Large intestine (tissue), 12 donors: ENCODE data around the gene BTG1. TPM values are rescaled to one million over a fixed set of nuclear protein-coding genes. Genes with fewer than 3 reads are reported as not detected.

ENCODE experiments used
- DNase-seq, 2 donors: peaks; one replicate each; pipeline versions ENCODE4 v3.0.0 to v3.0.0-alpha.2; 2013
- H3K27ac ChIP-seq: one replicate; pipeline ENCODE4 v1.5.1; 2013; ENCODE audit warnings: low read length
- H3K27me3 ChIP-seq: 2 replicates; pipeline ENCODE4 v1.6.1; 2013; ENCODE audit warnings: low read length; ENCODE audit not compliant: control insufficient read depth, insufficient read depth
- H3K36me3 ChIP-seq: 2 replicates; pipeline ENCODE4 v1.6.1; 2013; ENCODE audit warnings: low read length; ENCODE audit not compliant: control insufficient read depth, insufficient read depth
- H3K4me1 ChIP-seq: one replicate; pipeline ENCODE4 v1.6.1; 2013; ENCODE audit warnings: low read length; ENCODE audit not compliant: control insufficient read depth, insufficient read depth
- H3K4me3 ChIP-seq: one replicate; pipeline ENCODE4 v1.5.1; 2013; ENCODE audit warnings: low read length
- H3K9me3 ChIP-seq: one replicate; pipeline ENCODE4 v1.6.1; 2013; ENCODE audit warnings: mild to moderate bottlenecking, low read depth, low read length, moderate library complexity; ENCODE audit not compliant: control insufficient read depth
- WGBS: methylation state at CpG from one replicate; pipeline ENCODE4 v1.1.5; 2013; ENCODE audit warnings: low lambda C conversion rate; ENCODE audit not compliant: insufficient coverage; 5-methylcytosine and 5-hydroxymethylcytosine counted together
- long read RNA-seq, 11 donors: transcript quantifications; one replicate each; lab custom pipeline, GENCODE V29; 2026
- polyA plus RNA-seq: library from polyadenylated mRNA; unstranded; fragments of 120-200 nt; gene quantifications from one replicate; pipeline ENCODE4 v1.2.1, GENCODE V29; 2013

The BTG1 gene
- polyA plus RNA-seq, result 58.0 TPM
- long read RNA-seq, donor 1, full-length matches to known transcripts, result 25 of 25 reads
- long read RNA-seq, donor 1, partial matches to known transcripts, result 0 of 25 reads
- long read RNA-seq, donor 1, other reads (novel, unspliced or antisense), result 0 of 25 reads
- long read RNA-seq, donor 2, full-length matches to known transcripts, result 53 of 53 reads
- long read RNA-seq, donor 2, partial matches to known transcripts, result 0 of 53 reads
- long read RNA-seq, donor 2, other reads (novel, unspliced or antisense), result 0 of 53 reads
- long read RNA-seq, donor 3, result 0 reads
- long read RNA-seq, donor 4, full-length matches to known transcripts, result 10 of 10 reads
- long read RNA-seq, donor 4, partial matches to known transcripts, result 0 of 10 reads
- long read RNA-seq, donor 4, other reads (novel, unspliced or antisense), result 0 of 10 reads
- long read RNA-seq, donor 5, full-length matches to known transcripts, result 39 of 39 reads
- long read RNA-seq, donor 5, partial matches to known transcripts, result 0 of 39 reads
- long read RNA-seq, donor 5, other reads (novel, unspliced or antisense), result 0 of 39 reads
- long read RNA-seq, donor 6, full-length matches to known transcripts, result 105 of 105 reads
- long read RNA-seq, donor 6, partial matches to known transcripts, result 0 of 105 reads
- long read RNA-seq, donor 6, other reads (novel, unspliced or antisense), result 0 of 105 reads
- long read RNA-seq, donor 7, full-length matches to known transcripts, result 53 of 53 reads
- long read RNA-seq, donor 7, partial matches to known transcripts, result 0 of 53 reads
- long read RNA-seq, donor 7, other reads (novel, unspliced or antisense), result 0 of 53 reads
- long read RNA-seq, donor 8, full-length matches to known transcripts, result 96 of 96 reads
- long read RNA-seq, donor 8, partial matches to known transcripts, result 0 of 96 reads
- long read RNA-seq, donor 8, other reads (novel, unspliced or antisense), result 0 of 96 reads
- long read RNA-seq, donor 9, full-length matches to known transcripts, result 53 of 53 reads
- long read RNA-seq, donor 9, partial matches to known transcripts, result 0 of 53 reads
- long read RNA-seq, donor 9, other reads (novel, unspliced or antisense), result 0 of 53 reads
- long read RNA-seq, donor 10, full-length matches to known transcripts, result 89 of 89 reads
- long read RNA-seq, donor 10, partial matches to known transcripts, result 0 of 89 reads
- long read RNA-seq, donor 10, other reads (novel, unspliced or antisense), result 0 of 89 reads
- long read RNA-seq, donor 11, full-length matches to known transcripts, result 58 of 58 reads
- long read RNA-seq, donor 11, partial matches to known transcripts, result 0 of 58 reads
- long read RNA-seq, donor 11, other reads (novel, unspliced or antisense), result 0 of 58 reads

DNA sequence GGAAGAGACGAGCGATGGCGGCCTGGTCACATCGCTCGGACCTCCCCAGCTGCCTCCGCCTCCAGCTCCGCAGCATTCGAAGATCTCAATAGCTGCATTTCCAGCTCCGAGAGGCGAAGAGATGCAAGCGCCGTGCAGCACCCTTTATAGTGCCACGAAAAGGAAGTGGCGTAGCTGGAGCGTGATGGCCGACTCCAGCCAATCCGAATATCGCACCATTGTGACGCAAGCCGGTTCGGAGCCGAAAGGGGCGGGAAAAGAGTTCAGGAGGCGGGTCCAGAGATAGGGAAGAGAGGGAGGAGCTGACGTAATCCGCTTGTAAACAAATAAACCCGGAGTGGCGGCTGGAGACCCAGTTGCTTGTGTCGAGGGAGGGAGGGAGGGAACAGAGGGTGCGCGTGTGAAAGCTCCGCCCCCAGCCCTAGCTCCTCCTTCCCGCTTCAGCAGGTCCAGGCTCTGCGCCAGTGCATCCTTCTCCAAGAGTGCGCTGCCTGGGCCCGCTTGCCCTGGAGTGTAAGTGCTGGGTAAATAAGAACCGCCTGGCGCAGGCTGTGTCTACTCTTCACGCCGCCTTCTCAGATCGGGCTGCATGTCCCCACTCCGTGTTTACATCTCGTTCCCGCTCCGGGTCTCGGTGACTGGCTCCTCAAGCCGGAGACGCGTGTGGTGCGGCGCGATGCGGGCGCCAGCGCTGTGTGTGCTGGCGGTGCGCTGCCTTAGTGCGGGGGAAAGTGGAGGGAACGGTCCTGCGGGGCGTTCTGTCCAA, at the start of gene BTG1:
Gene BTG1, minus strand, starts transcription at position 116 of the 766 bp plus-strand sequence. CDS start 311 bp downstream, outside the sequence.
- Histone ChIP-seq H3K4me1 (no peaks in the 10 kb centered on the region), H3K27me3 (no peaks in the 10 kb centered on the region), H3K4me3 (peak within 1 kb of the TSS; percentile 93), H3K27ac (peak within 1 kb of the TSS; percentile 92), H3K36me3 (peaks cover 8% of the 10 kb centered on the region), H3K9me3 (no peaks in the 10 kb centered on the region)
- WGBS, result 0% methylated on average over 6 of the region's 61 CpGs
- peak; percentile 100 for DNase-seq

DNA sequence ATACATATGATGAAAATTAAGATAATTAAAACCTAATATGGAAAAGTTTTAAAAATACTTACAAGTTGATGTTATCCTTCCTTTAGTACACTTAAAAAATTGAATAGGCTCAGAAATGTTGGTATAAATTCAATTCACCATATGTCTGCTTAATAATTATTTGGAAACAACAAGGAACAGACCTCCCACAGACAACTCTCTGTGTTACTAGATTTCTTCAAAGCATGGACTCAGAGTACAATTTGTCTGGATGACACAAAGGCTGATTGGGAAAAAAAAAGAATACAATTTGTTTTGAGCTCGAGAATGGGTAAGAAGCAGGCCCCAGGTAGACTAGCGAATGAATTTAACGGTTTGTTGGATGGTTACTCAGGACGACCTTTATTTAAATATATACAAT, 48.9 kb upstream of the BTG1 start:
- Histone ChIP-seq H3K27me3 (no peaks in the 10 kb centered on the region), H3K4me1 (peaks cover 6% of the 10 kb centered on the region), H3K27ac (no peak overlapping the region), H3K36me3 (no peaks in the 10 kb centered on the region), H3K9me3 (no peaks in the 10 kb centered on the region), H3K4me3 (no peak overlapping the region)
- WGBS, result no CpG with 5 or more reads among the region's 4 CpGs
- DNase-seq, result no peak

GRCh38 chr12:92193846-92194245, 48.2 kb upstream of the BTG1 start:
- 70% methylated on average over 2 of the region's 2 CpGs for WGBS
- Histone ChIP-seq H3K36me3 (no peaks in the 10 kb centered on the region), H3K27me3 (no peaks in the 10 kb centered on the region), H3K4me3 (no peak overlapping the region), H3K4me1 (peaks cover 6% of the 10 kb centered on the region), H3K27ac (no peak overlapping the region), H3K9me3 (no peaks in the 10 kb centered on the region)
- DNase-seq, result no peak

DNA sequence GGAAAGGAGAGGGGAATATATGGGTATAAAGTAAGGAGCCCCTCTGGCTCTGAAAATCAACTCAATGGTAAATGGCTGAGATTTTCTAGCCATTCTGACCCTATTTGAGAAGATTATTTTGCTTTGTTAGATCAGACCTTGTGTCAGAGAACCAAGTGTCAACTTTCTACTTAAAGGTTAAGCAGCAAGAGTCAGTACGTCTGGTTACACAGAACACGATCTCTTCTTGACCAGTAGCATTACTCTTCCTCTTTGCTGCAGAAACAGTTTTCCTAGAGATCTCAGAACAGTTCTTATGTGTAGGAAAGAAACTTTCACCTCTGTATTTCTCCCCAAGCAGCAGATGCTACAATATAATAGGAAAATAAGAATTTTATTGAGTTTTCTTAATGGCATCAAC, 47.4 kb upstream of the BTG1 start:
- Histone ChIP-seq H3K9me3 (no peaks in the 10 kb centered on the region), H3K27ac (no peak overlapping the region), H3K4me1 (peaks cover 6% of the 10 kb centered on the region), H3K36me3 (no peaks in the 10 kb centered on the region), H3K27me3 (no peaks in the 10 kb centered on the region), H3K4me3 (no peak overlapping the region)
- no CpG with 5 or more reads among the region's 2 CpGs for WGBS
- no peak for DNase-seq

GRCh38 chr12:92192360-92192759, 46.7 kb upstream of the BTG1 start:
- Histone ChIP-seq H3K36me3 (no peaks in the 10 kb centered on the region), H3K4me1 (peaks cover 6% of the 10 kb centered on the region), H3K4me3 (no peak overlapping the region), H3K27me3 (no peaks in the 10 kb centered on the region), H3K9me3 (no peaks in the 10 kb centered on the region), H3K27ac (peak overlapping the region; percentile 60)
- no peak for DNase-seq

- H3K27me3 ChIP-seq, result no peaks in the 10 kb centered on the region
- no peak overlapping the region for H3K4me3 ChIP-seq
- no peak for DNase-seq
- WGBS, result 81% methylated on average over 3 of the region's 3 CpGs
- H3K27ac ChIP-seq, result peak overlapping the region; percentile 60
- H3K4me1 ChIP-seq, result peaks cover 6% of the 10 kb centered on the region
- H3K36me3 ChIP-seq, result no peaks in the 10 kb centered on the region
- H3K9me3 ChIP-seq, result no peaks in the 10 kb centered on the region
Measured at GRCh38 chr12:92191061-92191460, 45.4 kb upstream of the BTG1 start.

DNA sequence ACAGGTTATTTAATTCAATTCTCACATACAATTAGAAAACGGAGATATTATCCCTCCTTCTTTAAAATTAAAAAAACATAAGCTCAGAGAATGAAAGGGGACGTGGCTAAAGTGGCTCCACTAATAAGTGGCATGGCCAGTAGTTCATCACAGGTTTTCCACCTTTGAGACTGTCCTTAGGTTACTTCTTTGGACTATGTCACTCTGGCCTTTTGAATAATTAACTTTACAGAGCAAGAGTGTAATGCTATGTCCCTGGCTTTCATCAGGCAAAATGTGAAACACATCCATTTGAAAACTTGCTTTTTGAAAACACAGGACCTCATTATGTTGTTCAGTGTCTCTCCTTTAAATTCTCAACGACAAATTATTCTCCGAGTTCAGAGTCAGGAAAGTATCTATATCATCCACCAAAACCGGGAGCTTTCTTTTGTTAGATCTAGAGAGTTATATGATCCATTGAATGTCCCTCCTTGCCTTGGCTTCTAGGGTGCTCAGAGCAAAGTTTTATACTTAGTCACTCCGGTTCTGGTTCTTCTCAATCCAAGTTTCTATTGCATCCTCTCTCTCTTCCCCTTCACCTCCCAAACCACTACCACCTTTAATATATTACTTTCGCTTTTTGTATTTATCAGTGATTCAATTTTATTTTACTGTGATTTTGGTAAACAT, 43.0 kb upstream of the BTG1 start:
- Histone ChIP-seq H3K9me3 (no peaks in the 10 kb centered on the region), H3K36me3 (no peaks in the 10 kb centered on the region), H3K4me1 (peaks cover 6% of the 10 kb centered on the region), H3K27me3 (no peaks in the 10 kb centered on the region), H3K27ac (no peak overlapping the region), H3K4me3 (no peak overlapping the region)
- peak; percentile 43 to 73 for DNase-seq
- WGBS, result 94% methylated on average over 3 of the region's 7 CpGs

- H3K27me3 ChIP-seq, result no peaks in the 10 kb centered on the region
- DNase-seq, result no peak
- WGBS, result 100% methylated on average over 1 of the region's 2 CpGs
- peaks cover 4% of the 10 kb centered on the region for H3K4me1 ChIP-seq
- H3K4me3 ChIP-seq, result no peak overlapping the region
- no peak overlapping the region for H3K27ac ChIP-seq
- no peaks in the 10 kb centered on the region for H3K9me3 ChIP-seq
- H3K36me3 ChIP-seq, result no peaks in the 10 kb centered on the region
Measured at GRCh38 chr12:92186038-92186470, 40.4 kb upstream of the BTG1 start.

DNA sequence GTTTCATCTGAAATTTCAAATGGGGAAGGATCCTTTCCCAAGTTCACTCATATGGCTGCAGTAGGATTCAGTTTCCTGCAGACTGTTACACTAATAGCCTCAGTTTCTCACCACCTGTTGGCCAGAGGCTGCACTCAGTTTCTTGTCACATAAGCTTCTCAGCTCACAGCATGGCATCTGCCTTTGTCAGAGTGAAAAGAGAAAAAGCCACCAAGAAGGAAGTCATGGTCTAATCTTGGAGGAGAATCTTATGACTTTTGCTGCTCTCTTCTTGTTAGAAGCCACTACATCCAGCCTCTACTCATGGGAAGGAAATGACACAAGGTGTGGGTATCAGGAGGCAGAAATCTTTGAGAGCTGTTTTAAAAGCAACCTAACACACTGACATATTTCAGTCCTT, 39.4 kb upstream of the BTG1 start:
- H3K4me1 ChIP-seq, result peaks cover 4% of the 10 kb centered on the region
- H3K9me3 ChIP-seq, result no peaks in the 10 kb centered on the region
- DNase-seq, result no peak
- H3K27me3 ChIP-seq, result no peaks in the 10 kb centered on the region
- no peak overlapping the region for H3K4me3 ChIP-seq
- H3K36me3 ChIP-seq, result no peaks in the 10 kb centered on the region
- no peak overlapping the region for H3K27ac ChIP-seq
